ENCODE measurements around the gene IQGAP2. TPM values are rescaled to one million over a fixed set of nuclear protein-coding genes. Genes with fewer than 3 reads are reported as not detected.

Gene IQGAP2
- total and polyA plus RNA-seq, 3 donors from 2014 or later, result 33.5 to 78.6 (median 60.2) TPM

GRCh38 chr5:76457674-76458485 lies 54.8 kb downstream of the IQGAP2 start:
- Histone ChIP-seq H3K27me3 (no peaks in the 10 kb centered on the region), H3K4me1 (no peaks in the 10 kb centered on the region), H3K9me3 (no peaks in the 10 kb centered on the region), H3K27ac (no peak overlapping the region), H3K36me3 (ENCODE audit: low read depth, missing control alignments) (no peaks in the 10 kb centered on the region), H3K4me3 (no peak overlapping the region)
- intact Hi-C loops (cut with DNase I; ENCODE audit: low total_unique reads), result no loop called here
- TF ChIP-seq, protein P1, sequence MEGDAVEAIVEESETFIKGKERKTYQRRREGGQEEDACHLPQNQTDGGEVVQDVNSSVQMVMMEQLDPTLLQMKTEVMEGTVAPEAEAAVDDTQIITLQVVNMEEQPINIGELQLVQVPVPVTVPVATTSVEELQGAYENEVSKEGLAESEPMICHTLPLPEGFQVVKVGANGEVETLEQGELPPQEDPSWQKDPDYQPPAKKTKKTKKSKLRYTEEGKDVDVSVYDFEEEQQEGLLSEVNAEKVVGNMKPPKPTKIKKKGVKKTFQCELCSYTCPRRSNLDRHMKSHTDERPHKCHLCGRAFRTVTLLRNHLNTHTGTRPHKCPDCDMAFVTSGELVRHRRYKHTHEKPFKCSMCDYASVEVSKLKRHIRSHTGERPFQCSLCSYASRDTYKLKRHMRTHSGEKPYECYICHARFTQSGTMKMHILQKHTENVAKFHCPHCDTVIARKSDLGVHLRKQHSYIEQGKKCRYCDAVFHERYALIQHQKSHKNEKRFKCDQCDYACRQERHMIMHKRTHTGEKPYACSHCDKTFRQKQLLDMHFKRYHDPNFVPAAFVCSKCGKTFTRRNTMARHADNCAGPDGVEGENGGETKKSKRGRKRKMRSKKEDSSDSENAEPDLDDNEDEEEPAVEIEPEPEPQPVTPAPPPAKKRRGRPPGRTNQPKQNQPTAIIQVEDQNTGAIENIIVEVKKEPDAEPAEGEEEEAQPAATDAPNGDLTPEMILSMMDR (IDR thresholded peaks at IDR 0.05), result no peak
- TF ChIP-seq POLR2A (IDR thresholded peaks at IDR 0.05), result no peak
- no peak for DNase-seq
- WGBS, 2 donors, result 70 to 73% methylated on average over 4 of the region's 4 CpGs

DNA sequence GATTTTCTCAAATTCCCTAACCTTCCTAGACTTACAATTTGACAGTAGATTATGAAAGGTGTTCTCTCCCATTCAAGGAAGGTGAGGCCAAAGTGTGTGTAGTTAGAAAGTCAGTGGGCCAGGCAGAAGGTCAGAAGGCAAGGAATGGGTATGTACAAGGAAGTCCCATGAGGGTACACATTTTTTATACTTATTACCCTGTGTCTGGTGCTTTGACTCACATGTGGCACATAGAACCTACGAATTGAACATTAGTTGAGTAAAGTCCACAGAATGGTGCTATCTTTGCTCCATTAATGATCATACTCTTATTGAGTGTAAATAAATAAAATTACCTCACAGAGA lies 55.4 kb downstream of the IQGAP2 start:
- no peaks in the 10 kb centered on the region for H3K4me1 ChIP-seq
- 89 to 91% methylated on average over 1 of the region's 1 CpG for WGBS, 2 donors
- H3K27ac ChIP-seq, result no peak overlapping the region
- no peaks in the 10 kb centered on the region for H3K27me3 ChIP-seq
- no peak for DNase-seq
- TF ChIP-seq, protein P1 (IDR thresholded peaks at IDR 0.05), result no peak
- TF ChIP-seq POLR2A (IDR thresholded peaks at IDR 0.05), result no peak
- H3K9me3 ChIP-seq, result no peaks in the 10 kb centered on the region
- intact Hi-C loops (cut with DNase I; ENCODE audit: low total_unique reads), result no loop called here
- H3K4me3 ChIP-seq, result no peak overlapping the region
- H3K36me3 ChIP-seq (ENCODE audit: low read depth, missing control alignments), result no peaks in the 10 kb centered on the region

DNA sequence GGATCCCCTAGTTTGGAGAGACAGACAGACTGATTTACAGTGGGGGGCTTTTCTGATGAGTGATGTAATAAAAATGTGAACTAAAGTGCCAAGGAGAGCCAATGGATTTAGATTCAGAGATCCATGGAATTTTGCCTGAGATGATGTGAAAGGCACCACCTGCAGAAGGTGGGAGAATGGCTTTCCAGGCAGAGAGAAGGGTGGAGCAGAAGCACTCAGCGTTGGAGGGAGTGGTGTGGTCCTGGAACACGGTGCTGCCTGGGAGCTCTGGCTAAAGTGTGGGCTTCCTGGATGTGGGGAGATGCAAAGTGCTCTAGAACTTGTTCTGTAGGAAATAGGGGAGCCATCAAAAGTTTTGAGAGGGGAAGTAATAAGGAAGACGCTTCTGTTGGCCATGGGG lies 57.0 kb downstream of the IQGAP2 start:
- no peaks in the 10 kb centered on the region for H3K4me1 ChIP-seq
- H3K27me3 ChIP-seq, result no peaks in the 10 kb centered on the region
- H3K9me3 ChIP-seq, result no peaks in the 10 kb centered on the region
- TF ChIP-seq POLR2A (IDR thresholded peaks at IDR 0.05), result no peak
- TF ChIP-seq, protein P1 (IDR thresholded peaks at IDR 0.05), result no peak
- intact Hi-C loops (cut with DNase I; ENCODE audit: low total_unique reads), result no loop called here
- no peak overlapping the region for H3K4me3 ChIP-seq
- H3K36me3 ChIP-seq (ENCODE audit: low read depth, missing control alignments), result no peaks in the 10 kb centered on the region
- no peak for DNase-seq
- WGBS, 2 donors, result 93 to 96% methylated on average over 3 of the region's 3 CpGs
- no peak overlapping the region for H3K27ac ChIP-seq

- no peak for DNase-seq
- Histone ChIP-seq H3K36me3 (ENCODE audit: low read depth, missing control alignments) (no peaks in the 10 kb centered on the region), H3K27ac (no peak overlapping the region), H3K9me3 (no peaks in the 10 kb centered on the region), H3K27me3 (no peaks in the 10 kb centered on the region), H3K4me1 (no peaks in the 10 kb centered on the region), H3K4me3 (no peak overlapping the region)
- TF ChIP-seq, protein P1 (IDR thresholded peaks at IDR 0.05), result no peak
- no peak for TF ChIP-seq POLR2A (IDR thresholded peaks at IDR 0.05)
- intact Hi-C loops (cut with DNase I; ENCODE audit: low total_unique reads), result no loop called here
- WGBS, 2 donors, result 77 to 79% methylated on average over 7 of the region's 7 CpGs
These were observed 59.1 kb downstream of the IQGAP2 start for GRCh38 chr5:76462097-76462667.

All from testis (tissue), 3 donors.